WTC11 (cell line): ENCODE measurements around the gene VIPR2. TPM values are rescaled to one million over a fixed set of nuclear protein-coding genes. Genes with fewer than 3 reads are reported as not detected.

Experiments used
- ATAC-seq: fragments of 200-7000 bp; cut with Tn5 transposase; 2 replicates; pipeline ENCODE4 v1.10.0; 2021; ENCODE audit warnings: mild to moderate bottlenecking, moderate library complexity
- CTCF ChIA-PET: fragments of 300-600 bp; sonication (Branson Sonifier 250); formaldehyde crosslinking; loops from one replicate; lab custom pipeline; 2021; ENCODE audit warnings: antibody characterized with exemption; lab: Charles Lee
- POLR2A ChIA-PET: fragments of 350-600 bp; sonication (Branson Sonifier 250); formaldehyde crosslinking; loops from one replicate; lab custom pipeline; 2021; ENCODE audit warnings: antibody characterized with exemption; lab: Charles Lee
- DNase-seq: peaks from one replicate; pipeline ENCODE4 v3.0.0; 2021; ENCODE audit warnings: low spot score
- H3K27ac Mint-ChIP-seq: 2 replicates; pipeline ENCODE4 v1.8.0; 2021; ENCODE audit warnings: mixed read lengths
- H3K27me3 Mint-ChIP-seq: 2 replicates; pipeline ENCODE4 v1.8.0; 2021; ENCODE audit warnings: low read depth, mild to moderate bottlenecking, moderate library complexity, mixed read lengths
- H3K36me3 Mint-ChIP-seq: 2 replicates; pipeline ENCODE4 v1.8.0; 2021; ENCODE audit warnings: mixed read lengths
- H3K4me1 Mint-ChIP-seq: 2 replicates; pipeline ENCODE4 v1.8.0; 2022; ENCODE audit warnings: mixed read lengths
- H3K4me3 Mint-ChIP-seq: 2 replicates; pipeline ENCODE4 v1.8.0; 2021; ENCODE audit warnings: mild to moderate bottlenecking, moderate library complexity, mixed read lengths
- H3K9me3 Mint-ChIP-seq: 2 replicates; pipeline ENCODE4 v1.8.0; 2021; ENCODE audit warnings: mixed read lengths
- ESRRA ChIP-seq: sonication (generic); formaldehyde crosslinking; IDR thresholded peaks from 2 replicates; pipeline ENCODE4 v1.8.1; 2022; ENCODE audit warnings: mild to moderate bottlenecking, missing genetic modification reagents, borderline replicate concordance
- KAT7 ChIP-seq: sonication (generic); formaldehyde crosslinking; IDR thresholded peaks from 2 replicates; pipeline ENCODE4 v1.8.1; 2023; ENCODE audit warnings: missing genetic modification reagents, mild to moderate bottlenecking, borderline replicate concordance
- ZNF423 ChIP-seq: fragments of 250-450 bp; sonication (Bioruptor Pico); IDR thresholded peaks from 2 replicates; pipeline ENCODE4 v2.1.2; 2022; ENCODE audit warnings: mild to moderate bottlenecking, moderate library complexity
- total RNA-seq: library from RNA; stranded (reverse); gene quantifications from 3 replicates; pipeline ENCODE4 v1.2.3, GENCODE V29; 2021
- TF ChIP-seq, protein P1 (sequence below): fragments of 250-450 bp; sonication (Bioruptor Pico); IDR thresholded peaks from 2 replicates; pipeline ENCODE4 v1.9.0; 2021; ENCODE audit warnings: mild to moderate bottlenecking, borderline replicate concordance
- TF ChIP-seq, protein P2 (sequence below): sonication (generic); formaldehyde crosslinking; IDR thresholded peaks from 2 replicates; pipeline ENCODE4 v1.8.0; 2022; ENCODE audit warnings: mild to moderate bottlenecking, missing genetic modification reagents

Gene VIPR2
- total RNA-seq, 1 experiment from 2014 or later, result 7.5 TPM

DNA sequence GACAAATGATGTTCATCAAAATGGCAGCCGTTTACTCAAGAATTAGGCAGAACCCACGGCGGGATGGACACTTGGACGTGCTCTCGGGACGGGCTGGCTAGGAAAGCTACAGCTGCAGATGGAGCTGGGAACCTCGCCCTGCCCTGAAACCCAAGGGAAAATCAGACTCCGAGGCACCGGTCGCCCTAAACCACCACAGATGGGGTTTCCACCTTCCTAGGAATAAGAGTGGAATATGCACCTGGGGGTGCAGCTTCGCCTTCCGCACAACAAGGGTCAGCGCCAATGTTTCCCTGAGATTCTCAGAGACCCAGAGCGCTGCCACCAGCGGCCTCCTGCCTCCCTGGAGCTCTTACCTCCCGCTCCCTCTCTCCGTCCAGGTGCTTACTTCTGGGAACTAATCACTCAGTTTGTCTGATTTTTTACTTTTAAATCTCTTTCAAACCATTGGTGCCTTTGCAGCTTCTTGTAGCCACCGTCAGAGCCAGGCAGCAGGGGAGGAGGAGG is 165.6 kb downstream of the VIPR2 start:
- peaks cover 32% of the 10 kb centered on the region for H3K9me3 Mint-ChIP-seq
- no peak overlapping the region for H3K4me3 Mint-ChIP-seq
- CTCF ChIA-PET, result no interaction called here
- H3K27me3 Mint-ChIP-seq, result peaks cover 11% of the 10 kb centered on the region; the same call in 1 of the 2 replicates
- H3K4me1 Mint-ChIP-seq, result peaks cover 20% of the 10 kb centered on the region
- TF ChIP-seq, protein P1, sequence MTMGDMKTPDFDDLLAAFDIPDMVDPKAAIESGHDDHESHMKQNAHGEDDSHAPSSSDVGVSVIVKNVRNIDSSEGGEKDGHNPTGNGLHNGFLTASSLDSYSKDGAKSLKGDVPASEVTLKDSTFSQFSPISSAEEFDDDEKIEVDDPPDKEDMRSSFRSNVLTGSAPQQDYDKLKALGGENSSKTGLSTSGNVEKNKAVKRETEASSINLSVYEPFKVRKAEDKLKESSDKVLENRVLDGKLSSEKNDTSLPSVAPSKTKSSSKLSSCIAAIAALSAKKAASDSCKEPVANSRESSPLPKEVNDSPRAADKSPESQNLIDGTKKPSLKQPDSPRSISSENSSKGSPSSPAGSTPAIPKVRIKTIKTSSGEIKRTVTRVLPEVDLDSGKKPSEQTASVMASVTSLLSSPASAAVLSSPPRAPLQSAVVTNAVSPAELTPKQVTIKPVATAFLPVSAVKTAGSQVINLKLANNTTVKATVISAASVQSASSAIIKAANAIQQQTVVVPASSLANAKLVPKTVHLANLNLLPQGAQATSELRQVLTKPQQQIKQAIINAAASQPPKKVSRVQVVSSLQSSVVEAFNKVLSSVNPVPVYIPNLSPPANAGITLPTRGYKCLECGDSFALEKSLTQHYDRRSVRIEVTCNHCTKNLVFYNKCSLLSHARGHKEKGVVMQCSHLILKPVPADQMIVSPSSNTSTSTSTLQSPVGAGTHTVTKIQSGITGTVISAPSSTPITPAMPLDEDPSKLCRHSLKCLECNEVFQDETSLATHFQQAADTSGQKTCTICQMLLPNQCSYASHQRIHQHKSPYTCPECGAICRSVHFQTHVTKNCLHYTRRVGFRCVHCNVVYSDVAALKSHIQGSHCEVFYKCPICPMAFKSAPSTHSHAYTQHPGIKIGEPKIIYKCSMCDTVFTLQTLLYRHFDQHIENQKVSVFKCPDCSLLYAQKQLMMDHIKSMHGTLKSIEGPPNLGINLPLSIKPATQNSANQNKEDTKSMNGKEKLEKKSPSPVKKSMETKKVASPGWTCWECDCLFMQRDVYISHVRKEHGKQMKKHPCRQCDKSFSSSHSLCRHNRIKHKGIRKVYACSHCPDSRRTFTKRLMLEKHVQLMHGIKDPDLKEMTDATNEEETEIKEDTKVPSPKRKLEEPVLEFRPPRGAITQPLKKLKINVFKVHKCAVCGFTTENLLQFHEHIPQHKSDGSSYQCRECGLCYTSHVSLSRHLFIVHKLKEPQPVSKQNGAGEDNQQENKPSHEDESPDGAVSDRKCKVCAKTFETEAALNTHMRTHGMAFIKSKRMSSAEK, result no peak
- TF ChIP-seq ZNF423 (no peak), ESRRA (CRISPR knock-in tag) (no peak), KAT7 (CRISPR knock-in tag) (no peak)
- TF ChIP-seq, protein P2, sequence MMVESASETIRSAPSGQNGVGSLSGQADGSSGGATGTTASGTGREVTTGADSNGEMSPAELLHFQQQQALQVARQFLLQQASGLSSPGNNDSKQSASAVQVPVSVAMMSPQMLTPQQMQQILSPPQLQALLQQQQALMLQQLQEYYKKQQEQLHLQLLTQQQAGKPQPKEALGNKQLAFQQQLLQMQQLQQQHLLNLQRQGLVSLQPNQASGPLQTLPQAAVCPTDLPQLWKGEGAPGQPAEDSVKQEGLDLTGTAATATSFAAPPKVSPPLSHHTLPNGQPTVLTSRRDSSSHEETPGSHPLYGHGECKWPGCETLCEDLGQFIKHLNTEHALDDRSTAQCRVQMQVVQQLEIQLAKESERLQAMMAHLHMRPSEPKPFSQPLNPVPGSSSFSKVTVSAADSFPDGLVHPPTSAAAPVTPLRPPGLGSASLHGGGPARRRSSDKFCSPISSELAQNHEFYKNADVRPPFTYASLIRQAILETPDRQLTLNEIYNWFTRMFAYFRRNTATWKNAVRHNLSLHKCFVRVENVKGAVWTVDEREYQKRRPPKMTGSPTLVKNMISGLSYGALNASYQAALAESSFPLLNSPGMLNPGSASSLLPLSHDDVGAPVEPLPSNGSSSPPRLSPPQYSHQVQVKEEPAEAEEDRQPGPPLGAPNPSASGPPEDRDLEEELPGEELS (CRISPR knock-in tag), result no peak
- TF ChIP-seq, all 79 proteins: peak for 0
- ATAC-seq (no peak), DNase-seq (no peak)
- POLR2A ChIA-PET, result no interaction called here
- Mint-ChIP-seq H3K36me3 (peaks cover 26% of the 10 kb centered on the region), H3K27ac (no peak overlapping the region)
